HepG2 (cell line): Measurements from ENCODE around the gene KLHL3. TPM values are rescaled to one million over a fixed set of nuclear protein-coding genes. Genes with fewer than 3 reads are reported as not detected.

ENCODE experiments used
- ATAC-seq: fragments of 200-7000 bp; cut with Tn5 transposase; 3 replicates; pipeline ENCODE4 v1.9.1; 2020; ENCODE audit warnings: mild to moderate bottlenecking, moderate library complexity
- BruUV-seq: library from RNA; stranded (reverse); fragments of 400-500 nt; replicated peaks from 2 replicates; lab custom pipeline; 2021; lab: Mats Ljungman, UMichigan
- CTCF ChIA-PET: fragments of 300-600 bp; formaldehyde crosslinking; extraction: SDS; loops from one replicate; lab custom pipeline; 2021; ENCODE audit warnings: low total read pairs, inconsistent platforms, low intra/inter-chr PET ratio; lab: Yijun Ruan, JAX
- POLR2A ChIA-PET: fragments of 350-600 bp; sonication (Branson Sonifier 250); formaldehyde crosslinking; loops from one replicate; lab custom pipeline; 2020; ENCODE audit warnings: antibody characterized with exemption, inconsistent platforms; lab: Yijun Ruan, JAX
- DNase-seq: peaks from one replicate; pipeline ENCODE4 v3.0.0-alpha.2; 2015; ENCODE audit warnings: low spot score
- FAIRE-seq: peaks from 3 replicates; lab custom pipeline; 2011; peaks lifted over from hg19 to GRCh38; lab: Jason Lieb, UNC
- H2AFZ ChIP-seq: one replicate; pipeline ENCODE4 v1.6.1; 2011; ENCODE audit warnings: low read length, inconsistent platforms
- H3K27ac ChIP-seq: fragments of 300-600 bp; 3 replicates; pipeline ENCODE4 v1.8.0; 2011; ENCODE audit warnings: mixed run types, mild to moderate bottlenecking, mixed read lengths, low read length, inconsistent platforms; ENCODE audit not compliant: insufficient read depth; ENCODE audit errors: extremely low read length
- H3K27me3 ChIP-seq, 2 experiments: fragments of 200-600 bp in 1 of 2; 2 replicates in 1 of 2; 3 replicates in 1 of 2; pipeline versions ENCODE4 v1.6.0 to v1.8.0; 2011; ENCODE audit warnings: low read length in 2 of 2, mild to moderate bottlenecking in 2 of 2, moderate library complexity in 2 of 2, inconsistent platforms in 1 of 2; ENCODE audit not compliant: insufficient read depth in 2 of 2, control insufficient read depth in 1 of 2
- H3K36me3 ChIP-seq, 2 experiments: fragments of 200-600 bp in 1 of 2; replicated peaks in 1 of 2; 2 replicates in 1 of 2; 3 replicates in 1 of 2; pipeline versions ENCODE4 v1.5.1 to v1.8.0; 2011; ENCODE audit warnings: low read length in 2 of 2, inconsistent platforms in 1 of 2; ENCODE audit not compliant: insufficient read depth in 2 of 2, control insufficient read depth in 1 of 2
- H3K4me1 ChIP-seq: 2 replicates; pipeline ENCODE4 v1.5.1; 2012; ENCODE audit warnings: low read length, inconsistent platforms; ENCODE audit not compliant: insufficient read depth
- H3K4me2 ChIP-seq: 2 replicates; pipeline ENCODE4 v1.6.0; 2011; ENCODE audit warnings: low read depth, low read length, inconsistent platforms
- H3K4me3 ChIP-seq, 3 experiments: fragments of 200-600 bp in 1 of 3; sonication (generic), shearing (Covaris generic) in 1 of 3; replicated peaks in 1 of 3; 2 replicates each; pipeline ENCODE4 v1.5.1; 2011 to 2016; ENCODE audit warnings: low read length in 3 of 3, inconsistent platforms in 2 of 3, low read depth in 2 of 3, mild to moderate bottlenecking in 2 of 3, control low read depth in 1 of 3, mixed read lengths in 1 of 3; ENCODE audit not compliant: insufficient read depth in 1 of 3
- H3K79me2 ChIP-seq: one replicate; pipeline ENCODE4 v1.6.1; 2011; ENCODE audit warnings: low read length, inconsistent platforms; ENCODE audit not compliant: insufficient read depth
- H3K9ac ChIP-seq: 2 replicates; pipeline ENCODE4 v1.6.0; 2011; ENCODE audit warnings: mild to moderate bottlenecking, low read depth, low read length, inconsistent platforms; ENCODE audit not compliant: insufficient read depth
- H3K9me3 ChIP-seq: 2 replicates; pipeline ENCODE4 v1.5.1; 2012; ENCODE audit warnings: mild to moderate bottlenecking, low read length
- H4K20me1 ChIP-seq: 2 replicates; pipeline ENCODE4 v1.6.0; 2011; ENCODE audit warnings: inconsistent platforms, mild to moderate bottlenecking, low read length, moderate library complexity; ENCODE audit not compliant: insufficient read depth
- KDM2A ChIP-seq: sonication (generic); formaldehyde crosslinking; IDR thresholded peaks from 2 replicates; pipeline ENCODE4 v1.4.0; 2020; ENCODE audit warnings: low read depth, missing genetic modification reagents, borderline replicate concordance
- PCBP1 ChIP-seq: fragments of 200-400 bp; formaldehyde crosslinking; IDR thresholded peaks from 2 replicates; pipeline ENCODE4 v1.6.1; 2017; ENCODE audit warnings: mild to moderate bottlenecking, low read depth, low read length, borderline replicate concordance
- SPEN ChIP-seq: sonication (generic); formaldehyde crosslinking; IDR thresholded peaks from 2 replicates; pipeline ENCODE4 v1.5.1; 2020; ENCODE audit warnings: low read depth, mild to moderate bottlenecking, missing genetic modification reagents
- ZBTB38 ChIP-seq: sonication (generic); formaldehyde crosslinking; IDR thresholded peaks from 2 replicates; pipeline ENCODE4 v1.5.1; 2020; ENCODE audit warnings: mild to moderate bottlenecking, missing genetic modification reagents
- ZNF263 ChIP-seq: sonication (generic); formaldehyde crosslinking; IDR thresholded peaks from 2 replicates; pipeline ENCODE4 v1.4.0; 2020; ENCODE audit warnings: missing genetic modification reagents
- ZNF382 ChIP-seq: sonication (generic); formaldehyde crosslinking; IDR thresholded peaks from 2 replicates; pipeline ENCODE4 v1.5.0; 2020; ENCODE audit warnings: missing genetic modification reagents, mild to moderate bottlenecking, borderline replicate concordance
- WGBS: methylation state at CpG from one replicate; pipeline ENCODE4 v1.1.6; 2017; ENCODE audit warnings: low lambda C conversion rate; 5-methylcytosine and 5-hydroxymethylcytosine counted together
- in situ Hi-C: cut with HindIII; loops from 2 replicates; pipeline ENCODE4 v1.10.0; 2017; ENCODE audit warnings: low pct_unique_long_range_greater_than_20kb; ENCODE audit not compliant: extremely low pct_ligation_motif_present
- intact Hi-C: fragments of 100-400 bp; cut with micrococcal nuclease; formaldehyde crosslinking; loops from one replicate; pipeline ENCODE4 v1.10.0; 2022; ENCODE audit not compliant: unreplicated experiment
- polyA plus RNA-seq, 8 experiments: library from polyadenylated mRNA; depleted of rRNA in 3 of 8; stranded (reverse) in 7 of 8; unstranded in 1 of 8; fragments of >200 nt; fragmentation: Illumina TruSeq in 4 of 8; extraction: Trizol in 4 of 8; gene quantifications; 2 replicates each; pipeline versions ENCODE4 v1.2.1 to v1.2.3, GENCODE V29; 2011 to 2016; ENCODE audit warnings: low read depth in 4 of 8, missing spikeins in 1 of 8, mixed read lengths in 1 of 8; ENCODE audit not compliant: insufficient read depth in 1 of 8
- total RNA-seq, 5 experiments: library from RNA; depleted of rRNA; stranded (reverse); fragments of >200 nt; fragmentation: Illumina TruSeq; extraction: Trizol; gene quantifications; 2 replicates each; pipeline ENCODE4 v1.2.3, GENCODE V29; 2016; ENCODE audit warnings: low read depth in 1 of 5
- TF ChIP-seq, protein P1 (sequence below): sonication (generic); formaldehyde crosslinking; IDR thresholded peaks from 2 replicates; pipeline ENCODE4 v1.5.0; 2020; ENCODE audit warnings: missing genetic modification reagents
- TF ChIP-seq, protein P2 (sequence below): IDR thresholded peaks from 2 replicates; pipeline ENCODE4 v1.6.1; 2016; ENCODE audit warnings: low read depth, missing genetic modification reagents, missing compliant biosample characterization
- TF ChIP-seq, protein P3 (sequence below): IDR thresholded peaks from 2 replicates; pipeline ENCODE4 v1.6.1; 2016; ENCODE audit warnings: mild to moderate bottlenecking

KLHL3 gene
- total and polyA plus RNA-seq, 2 of the 13 experiments (the other 11 are each of a cell fraction or from before 2014, with no cell fraction given) = 0.02 to 0.08 TPM

DNA sequence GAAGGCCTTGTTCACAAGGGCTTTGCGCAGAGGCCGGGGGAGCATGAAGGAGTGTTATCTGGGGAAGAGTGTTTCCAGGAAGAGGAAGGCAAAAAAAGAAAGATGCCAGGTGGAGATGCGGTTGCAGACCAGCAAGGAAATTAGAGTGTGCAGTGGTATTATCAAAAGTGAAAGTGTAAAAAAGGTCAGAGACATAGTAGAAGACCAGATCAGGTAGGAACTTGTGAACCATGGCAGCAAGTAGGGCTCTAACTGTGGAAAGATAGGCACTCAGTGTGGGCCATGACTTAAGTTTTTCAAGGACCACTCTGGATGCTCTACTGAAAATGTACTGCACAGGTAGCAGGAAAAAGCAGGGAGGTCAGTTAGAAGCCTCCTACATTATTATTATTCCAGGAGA is 146.7 kb downstream of the KLHL3 start:
- CTCF ChIA-PET = no interaction called here
- H3K9me3 ChIP-seq = no peaks in the 10 kb centered on the region
- H3K27me3 ChIP-seq = no peaks in the 10 kb centered on the region; a peak in 1 of 5 replicates
- no TSS peak for BruUV-seq
- POLR2A ChIA-PET = no interaction called here
- H3K27ac ChIP-seq = no peak overlapping the region
- H2AFZ ChIP-seq = no peak overlapping the region
- in situ Hi-C loops = no loop called here
- intact Hi-C loops = no loop called here
- DNase-seq (no peak), FAIRE-seq (no peak), ATAC-seq (no peak)
- no peak overlapping the region for H3K9ac ChIP-seq
- no peaks in the 10 kb centered on the region for H4K20me1 ChIP-seq
- H3K4me2 ChIP-seq = no peak overlapping the region
- TF ChIP-seq ZNF382 (no peak), SPEN (no peak), ZBTB38 (CRISPR knock-in tag) (no peak), ZNF263 (CRISPR knock-in tag) (no peak)
- TF ChIP-seq, protein P1, sequence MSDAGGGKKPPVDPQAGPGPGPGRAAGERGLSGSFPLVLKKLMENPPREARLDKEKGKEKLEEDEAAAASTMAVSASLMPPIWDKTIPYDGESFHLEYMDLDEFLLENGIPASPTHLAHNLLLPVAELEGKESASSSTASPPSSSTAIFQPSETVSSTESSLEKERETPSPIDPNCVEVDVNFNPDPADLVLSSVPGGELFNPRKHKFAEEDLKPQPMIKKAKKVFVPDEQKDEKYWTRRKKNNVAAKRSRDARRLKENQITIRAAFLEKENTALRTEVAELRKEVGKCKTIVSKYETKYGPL (CRISPR knock-in tag) = no peak
- no peaks in the 10 kb centered on the region for H3K79me2 ChIP-seq
- WGBS = 19% methylated on average over 3 of the region's 3 CpGs
- H3K36me3 ChIP-seq = no peaks in the 10 kb centered on the region
- no peak overlapping the region for H3K4me3 ChIP-seq
- no peaks in the 10 kb centered on the region for H3K4me1 ChIP-seq

DNA sequence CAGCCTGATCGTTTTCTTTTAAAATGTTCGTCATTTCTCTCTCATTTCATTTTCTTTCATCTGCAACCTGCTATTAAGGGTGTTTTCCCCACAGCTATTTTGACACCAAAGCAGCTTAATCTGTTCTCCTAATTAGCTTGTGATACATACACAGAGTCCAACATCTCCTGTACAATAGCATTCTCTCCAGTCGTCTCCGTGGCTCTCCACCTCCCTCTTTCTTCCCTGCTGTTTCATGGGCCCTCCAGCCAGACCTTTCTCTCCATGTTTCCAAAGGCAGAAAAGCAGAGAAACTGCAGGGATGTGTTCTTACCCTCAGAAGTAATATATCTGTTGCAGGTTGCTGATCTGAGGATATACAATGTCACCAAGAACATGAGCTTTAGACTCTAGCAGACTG is 148.0 kb downstream of the KLHL3 start:
- DNase-seq (no peak), ATAC-seq (no peak), FAIRE-seq (no peak)
- Histone ChIP-seq H2AFZ (no peak overlapping the region), H3K9me3 (no peaks in the 10 kb centered on the region), H3K36me3 (no peaks in the 10 kb centered on the region), H4K20me1 (no peaks in the 10 kb centered on the region), H3K27ac (no peak overlapping the region), H3K4me2 (no peak overlapping the region), H3K4me1 (no peaks in the 10 kb centered on the region), H3K79me2 (no peaks in the 10 kb centered on the region), H3K27me3 (peaks cover 0 to 1% of the 10 kb centered on the region in 2 experiments; a peak in 1 of 5 replicates), H3K9ac (no peak overlapping the region), H3K4me3 (no peak overlapping the region)
- ChIA-PET CTCF (no interaction called here), POLR2A (no interaction called here)
- no TSS peak for BruUV-seq
- WGBS = under 1% methylated on average over 4 of the region's 4 CpGs
- in situ Hi-C loops (no loop called here), intact Hi-C loops (no loop called here)
- TF ChIP-seq, protein P2, sequence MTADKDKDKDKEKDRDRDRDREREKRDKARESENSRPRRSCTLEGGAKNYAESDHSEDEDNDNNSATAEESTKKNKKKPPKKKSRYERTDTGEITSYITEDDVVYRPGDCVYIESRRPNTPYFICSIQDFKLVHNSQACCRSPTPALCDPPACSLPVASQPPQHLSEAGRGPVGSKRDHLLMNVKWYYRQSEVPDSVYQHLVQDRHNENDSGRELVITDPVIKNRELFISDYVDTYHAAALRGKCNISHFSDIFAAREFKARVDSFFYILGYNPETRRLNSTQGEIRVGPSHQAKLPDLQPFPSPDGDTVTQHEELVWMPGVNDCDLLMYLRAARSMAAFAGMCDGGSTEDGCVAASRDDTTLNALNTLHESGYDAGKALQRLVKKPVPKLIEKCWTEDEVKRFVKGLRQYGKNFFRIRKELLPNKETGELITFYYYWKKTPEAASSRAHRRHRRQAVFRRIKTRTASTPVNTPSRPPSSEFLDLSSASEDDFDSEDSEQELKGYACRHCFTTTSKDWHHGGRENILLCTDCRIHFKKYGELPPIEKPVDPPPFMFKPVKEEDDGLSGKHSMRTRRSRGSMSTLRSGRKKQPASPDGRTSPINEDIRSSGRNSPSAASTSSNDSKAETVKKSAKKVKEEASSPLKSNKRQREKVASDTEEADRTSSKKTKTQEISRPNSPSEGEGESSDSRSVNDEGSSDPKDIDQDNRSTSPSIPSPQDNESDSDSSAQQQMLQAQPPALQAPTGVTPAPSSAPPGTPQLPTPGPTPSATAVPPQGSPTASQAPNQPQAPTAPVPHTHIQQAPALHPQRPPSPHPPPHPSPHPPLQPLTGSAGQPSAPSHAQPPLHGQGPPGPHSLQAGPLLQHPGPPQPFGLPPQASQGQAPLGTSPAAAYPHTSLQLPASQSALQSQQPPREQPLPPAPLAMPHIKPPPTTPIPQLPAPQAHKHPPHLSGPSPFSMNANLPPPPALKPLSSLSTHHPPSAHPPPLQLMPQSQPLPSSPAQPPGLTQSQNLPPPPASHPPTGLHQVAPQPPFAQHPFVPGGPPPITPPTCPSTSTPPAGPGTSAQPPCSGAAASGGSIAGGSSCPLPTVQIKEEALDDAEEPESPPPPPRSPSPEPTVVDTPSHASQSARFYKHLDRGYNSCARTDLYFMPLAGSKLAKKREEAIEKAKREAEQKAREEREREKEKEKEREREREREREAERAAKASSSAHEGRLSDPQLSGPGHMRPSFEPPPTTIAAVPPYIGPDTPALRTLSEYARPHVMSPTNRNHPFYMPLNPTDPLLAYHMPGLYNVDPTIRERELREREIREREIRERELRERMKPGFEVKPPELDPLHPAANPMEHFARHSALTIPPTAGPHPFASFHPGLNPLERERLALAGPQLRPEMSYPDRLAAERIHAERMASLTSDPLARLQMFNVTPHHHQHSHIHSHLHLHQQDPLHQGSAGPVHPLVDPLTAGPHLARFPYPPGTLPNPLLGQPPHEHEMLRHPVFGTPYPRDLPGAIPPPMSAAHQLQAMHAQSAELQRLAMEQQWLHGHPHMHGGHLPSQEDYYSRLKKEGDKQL (CRISPR knock-in tag) = no peak
- no peak for TF ChIP-seq KDM2A (CRISPR knock-in tag)
- TF ChIP-seq, protein P3, sequence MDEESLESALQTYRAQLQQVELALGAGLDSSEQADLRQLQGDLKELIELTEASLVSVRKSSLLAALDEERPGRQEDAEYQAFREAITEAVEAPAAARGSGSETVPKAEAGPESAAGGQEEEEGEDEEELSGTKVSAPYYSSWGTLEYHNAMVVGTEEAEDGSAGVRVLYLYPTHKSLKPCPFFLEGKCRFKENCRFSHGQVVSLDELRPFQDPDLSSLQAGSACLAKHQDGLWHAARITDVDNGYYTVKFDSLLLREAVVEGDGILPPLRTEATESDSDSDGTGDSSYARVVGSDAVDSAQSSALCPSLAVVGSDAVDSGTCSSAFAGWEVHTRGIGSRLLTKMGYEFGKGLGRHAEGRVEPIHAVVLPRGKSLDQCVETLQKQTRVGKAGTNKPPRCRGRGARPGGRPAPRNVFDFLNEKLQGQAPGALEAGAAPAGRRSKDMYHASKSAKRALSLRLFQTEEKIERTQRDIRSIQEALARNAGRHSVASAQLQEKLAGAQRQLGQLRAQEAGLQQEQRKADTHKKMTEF (CRISPR knock-in tag) = no peak
- no peak for TF ChIP-seq PCBP1
